Pancreas (tissue), 10 donors: Measurements from ENCODE around the gene MED8. TPM values are rescaled to one million over a fixed set of nuclear protein-coding genes. Genes with fewer than 3 reads are reported as not detected.
A peak's percentile ranks its signal among the peaks of the same experiment; 100 is the strongest.

Experiments used
- ATAC-seq, 4 donors: fragments of 200-7000 bp; cut with Tn5 transposase; one replicate each; pipeline versions ENCODE4 v1.8.0 to v1.9.1; 2020; ENCODE audit warnings: mild to moderate bottlenecking in 4 of 4, moderate library complexity in 4 of 4
- DNase-seq, 6 donors: peaks; one replicate each; pipeline ENCODE4 v3.0.0-alpha.2; 2020
- FAIRE-seq: peaks from 2 replicates; lab custom pipeline; 2012; peaks lifted over from hg19 to GRCh38; lab: Jason Lieb, UNC
- H3K27ac ChIP-seq, 4 donors: fragments of 200-600 bp; sonication (generic); 1 replicate in 3 of 4; 2 replicates in 1 of 4; pipeline versions ENCODE4 v1.5.0 to v1.8.0; 2020
- H3K27me3 ChIP-seq, 4 donors: fragments of 200-600 bp; one replicate each; pipeline ENCODE4 v1.8.0; 2021
- H3K36me3 ChIP-seq, 3 donors: fragments of 200-600 bp; sonication (generic) in 1 of 3; one replicate each; pipeline versions ENCODE4 v1.5.0 to v1.8.0; 2020 to 2021
- H3K4me1 ChIP-seq, 3 donors: fragments of 200-600 bp; one replicate each; pipeline ENCODE4 v1.8.0; 2021
- H3K4me3 ChIP-seq, 4 donors: fragments of 200-600 bp; sonication (generic) in 2 of 4; one replicate each; pipeline versions ENCODE4 v1.5.0 to v1.8.0; 2020 to 2021
- H3K9me3 ChIP-seq, 4 donors: fragments of 200-600 bp; one replicate each; pipeline ENCODE4 v1.8.0; 2021
- CTCF ChIP-seq, 4 donors: fragments of 200-600 bp; sonication (generic) in 3 of 4; IDR thresholded peaks; one replicate each; pipeline versions ENCODE4 v1.5.0 to v1.8.0; 2021; ENCODE audit warnings: antibody characterized with exemption in 4 of 4
- WGBS, 2 donors: extraction: QIAGEN DNeasy Blood & Tissue Kit; methylation state at CpG; one replicate each; pipeline ENCODE4 v1.1.7; 2013; 5-methylcytosine and 5-hydroxymethylcytosine counted together
- intact Hi-C, 3 donors: fragments of 100-400 bp; cut with DNase I; formaldehyde crosslinking; loops; one replicate each; pipeline versions ENCODE4 v1.11.1 to v1.14.2; 2022
- polyA plus RNA-seq, 2 donors: library from polyadenylated mRNA; stranded (reverse); fragments of 200-250 nt; gene quantifications; one replicate each; pipeline ENCODE4 v1.2.3, GENCODE V29; 2013
- total RNA-seq, 6 donors: library from RNA; stranded (reverse); fragmentation: NEBNext Ultra II Directional in 4 of 6; extraction: Animal tissue kit (Norgen Biotek cat#: 25700) in 4 of 6; gene quantifications; one replicate each; pipeline versions ENCODE4 v1.2.1 to v1.2.4, GENCODE V29; 2021 to 2023
- donor health status: healthy with polysubstance abuse.
- donor health status: DM: no; HTN: no; CAD: no; lungs with moderate emphysema.
- donor health status: DM: no; HTN: no; CAD: no.
- donor health status: control.
- donor health status: control.
- donor health status: Bipolar disorder and iron deficiency.
- donor health status: DM: yes; HTN: yes; CAD: no.
- donor health status: DM: no; HTN: no; CAD: no.
- donor health status: DM: no; HTN: no; CAD: no.
- donor health status: DM: yes; HTN: yes; CAD: no.

Gene MED8
- total and polyA plus RNA-seq, 8 donors, result 13.5 to 24.8 (median 16.6) TPM

GRCh38 chr1:43422995-43423671 lies 33.5 kb upstream of the MED8 start:
- FAIRE-seq, result no peak
- no peaks in the 10 kb centered on the region for H3K9me3 ChIP-seq
- H3K27ac ChIP-seq, result no peak overlapping the region
- no peaks in the 10 kb centered on the region for H3K4me1 ChIP-seq
- DNase-seq, result no peak
- intact Hi-C loops, result loop anchor here in 1 of 3 donors (5.0 kb wide), 1 partner anchor 196 kb away; no protein-coding TSS in a partner anchor
- TF ChIP-seq CTCF (IDR thresholded peaks at IDR 0.05), result no peak
- WGBS, 2 donors, result 95 to 96% methylated on average over 16 of the region's 16 CpGs
- no peak overlapping the region for H3K4me3 ChIP-seq
- H3K27me3 ChIP-seq, result no peaks in the 10 kb centered on the region
- peaks cover 8 to 83% (median 35%) of the 10 kb centered on the region in 3 donors for H3K36me3 ChIP-seq
- no peak for ATAC-seq

- Histone ChIP-seq H3K4me1 (no peaks in the 10 kb centered on the region), H3K36me3 (peaks cover 4 to 74% (median 25%) of the 10 kb centered on the region in 3 donors), H3K27ac (no peak overlapping the region), H3K9me3 (no peaks in the 10 kb centered on the region), H3K27me3 (no peaks in the 10 kb centered on the region), H3K4me3 (no peak overlapping the region)
- ATAC-seq (no peak), FAIRE-seq (no peak), DNase-seq (no peak)
- TF ChIP-seq CTCF (IDR thresholded peaks at IDR 0.05), result no peak
- intact Hi-C loops, result loop anchor here in 1 of 3 donors (5.0 kb wide), 1 partner anchor 195 kb away; no protein-coding TSS in a partner anchor
- 92% methylated on average over 12 of the region's 12 CpGs for WGBS, 2 donors
Observed at GRCh38 chr1:43421976-43422750, 32.6 kb upstream of the MED8 start.

GRCh38 chr1:43421396-43421795 lies 31.8 kb upstream of the MED8 start:
- H3K9me3 ChIP-seq, result no peaks in the 10 kb centered on the region
- no peak for ATAC-seq
- no peak for TF ChIP-seq CTCF (IDR thresholded peaks at IDR 0.05)
- H3K4me3 ChIP-seq, result no peak overlapping the region
- peaks cover 4 to 67% (median 24%) of the 10 kb centered on the region in 3 donors for H3K36me3 ChIP-seq
- H3K27ac ChIP-seq, result no peak overlapping the region
- 87 to 93% methylated on average over 6 of the region's 6 CpGs for WGBS, 2 donors
- intact Hi-C loops, result loop anchor here in 1 of 3 donors (5.0 kb wide), 1 partner anchor 194 kb away; no protein-coding TSS in a partner anchor
- H3K4me1 ChIP-seq, result no peaks in the 10 kb centered on the region
- DNase-seq, result peak in 1 of 6 donors; percentile 30
- no peak for FAIRE-seq
- H3K27me3 ChIP-seq, result no peaks in the 10 kb centered on the region

- ATAC-seq (no peak), FAIRE-seq (no peak), DNase-seq (peak in 1 of 6 donors; percentile 6)
- peaks cover 4 to 61% (median 21%) of the 10 kb centered on the region in 3 donors for H3K36me3 ChIP-seq
- no peaks in the 10 kb centered on the region for H3K27me3 ChIP-seq
- H3K9me3 ChIP-seq, result no peaks in the 10 kb centered on the region
- intact Hi-C loops, result loop anchor here in 1 of 3 donors (5.0 kb wide), 1 partner anchor 194 kb away; no protein-coding TSS in a partner anchor
- H3K27ac ChIP-seq, result no peak overlapping the region
- TF ChIP-seq CTCF (IDR thresholded peaks at IDR 0.05), result no peak
- 95 to 96% methylated on average over 10 of the region's 10 CpGs for WGBS, 2 donors
- no peaks in the 10 kb centered on the region for H3K4me1 ChIP-seq
- no peak overlapping the region for H3K4me3 ChIP-seq
Observed at GRCh38 chr1:43420874-43421273, 31.3 kb upstream of the MED8 start.
